Progenitor cell of endocrine pancreas (in vitro differentiated cells): ENCODE data around the gene UBR4. TPM values are rescaled to one million over a fixed set of nuclear protein-coding genes. Genes with fewer than 3 reads are reported as not detected.
A peak's percentile ranks its signal among the peaks of the same experiment; 100 is the strongest.

Experiments
- DNase-seq: peaks from one replicate; pipeline ENCODE4 v3.0.0; 2021; ENCODE audit warnings: low spot score; ENCODE audit not compliant: unreplicated experiment
- H3K27ac Mint-ChIP-seq: 2 replicates; pipeline ENCODE4 v1.8.0; 2021; ENCODE audit warnings: mild to moderate bottlenecking, moderate library complexity, mixed read lengths
- H3K27me3 Mint-ChIP-seq: 2 replicates; pipeline ENCODE4 v1.8.0; 2021; ENCODE audit warnings: mixed read lengths
- H3K36me3 Mint-ChIP-seq: 2 replicates; pipeline ENCODE4 v1.8.0; 2022; ENCODE audit warnings: mixed read lengths; ENCODE audit not compliant: insufficient read depth
- H3K4me1 Mint-ChIP-seq: 2 replicates; pipeline ENCODE4 v1.8.0; 2021; ENCODE audit warnings: low read depth, mixed read lengths
- H3K4me3 Mint-ChIP-seq: 2 replicates; pipeline ENCODE4 v1.8.0; 2021; ENCODE audit warnings: low read depth, mild to moderate bottlenecking, moderate library complexity, mixed read lengths
- H3K9me3 Mint-ChIP-seq: 2 replicates; pipeline ENCODE4 v1.8.0; 2021; ENCODE audit warnings: low read depth, mixed read lengths
- CTCF ChIP-seq: fragments of 200-600 bp; sonication (generic); IDR thresholded peaks from one replicate; pipeline ENCODE4 v1.5.0; 2021; ENCODE audit warnings: antibody characterized with exemption, mild to moderate bottlenecking; ENCODE audit not compliant: unreplicated experiment
- total RNA-seq: library from RNA; stranded (reverse); gene quantifications from 2 replicates; pipeline ENCODE4 v1.2.1, GENCODE V29; 2021

UBR4 gene
- total RNA-seq, 1 donor from 2014 or later = 155 TPM

DNA sequence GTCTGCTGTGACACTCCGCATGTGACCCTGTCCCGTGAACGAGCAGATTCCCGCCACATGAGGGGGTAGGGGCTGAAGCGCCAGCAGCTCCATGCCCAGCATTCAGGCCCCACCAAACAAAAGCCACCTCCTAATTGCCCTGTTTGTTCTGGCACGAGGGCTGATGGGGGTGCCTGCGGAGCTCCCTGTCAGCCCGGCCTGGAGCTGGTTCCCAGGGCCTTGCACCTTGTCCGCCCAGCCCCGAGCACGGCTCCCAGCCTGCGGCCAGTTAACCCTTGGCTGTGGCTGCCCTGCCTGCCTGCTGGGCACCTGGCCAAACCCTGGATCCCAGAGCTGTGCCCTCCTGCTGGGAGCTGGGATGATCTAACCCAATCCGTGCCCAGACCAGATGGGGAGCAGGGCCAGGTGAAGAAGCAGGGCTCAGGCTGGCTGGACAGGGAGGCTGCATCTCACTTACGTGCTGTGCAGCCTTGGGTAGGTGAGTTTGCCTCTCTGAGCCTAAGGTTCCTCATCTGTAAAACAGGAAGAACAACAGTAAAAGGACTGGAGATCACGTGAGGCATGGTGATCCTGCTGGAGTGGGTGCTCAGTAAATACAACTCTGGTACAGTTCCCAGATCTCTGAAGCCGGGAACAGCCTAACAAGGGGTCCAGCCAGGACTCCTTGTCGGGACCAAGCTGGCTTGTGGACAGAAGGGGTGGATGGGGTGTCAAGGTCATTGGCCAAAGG lies 142.7 kb downstream of the UBR4 start:
- Mint-ChIP-seq H3K36me3 (no peaks in the 10 kb centered on the region), H3K27ac (peak overlapping the region; percentile 86)

GRCh38 chr1:19066874-19067181 lies 143.2 kb downstream of the UBR4 start:
- Mint-ChIP-seq H3K4me1 (peaks cover 12% of the 10 kb centered on the region), H3K27me3 (no peaks in the 10 kb centered on the region), H3K9me3 (no peaks in the 10 kb centered on the region), H3K4me3 (no peak overlapping the region), H3K36me3 (no peaks in the 10 kb centered on the region), H3K27ac (peak overlapping the region; percentile 77)
- DNase-seq = no peak
- TF ChIP-seq CTCF = no peak

More for the DNA sequence above, 142.7 kb downstream of the UBR4 start:
- Mint-ChIP-seq H3K9me3 (no peaks in the 10 kb centered on the region), H3K4me3 (no peak overlapping the region), H3K4me1 (peaks cover 12% of the 10 kb centered on the region), H3K27me3 (no peaks in the 10 kb centered on the region)
- TF ChIP-seq CTCF = peak; percentile 21
- peak; percentile 28 for DNase-seq

DNA sequence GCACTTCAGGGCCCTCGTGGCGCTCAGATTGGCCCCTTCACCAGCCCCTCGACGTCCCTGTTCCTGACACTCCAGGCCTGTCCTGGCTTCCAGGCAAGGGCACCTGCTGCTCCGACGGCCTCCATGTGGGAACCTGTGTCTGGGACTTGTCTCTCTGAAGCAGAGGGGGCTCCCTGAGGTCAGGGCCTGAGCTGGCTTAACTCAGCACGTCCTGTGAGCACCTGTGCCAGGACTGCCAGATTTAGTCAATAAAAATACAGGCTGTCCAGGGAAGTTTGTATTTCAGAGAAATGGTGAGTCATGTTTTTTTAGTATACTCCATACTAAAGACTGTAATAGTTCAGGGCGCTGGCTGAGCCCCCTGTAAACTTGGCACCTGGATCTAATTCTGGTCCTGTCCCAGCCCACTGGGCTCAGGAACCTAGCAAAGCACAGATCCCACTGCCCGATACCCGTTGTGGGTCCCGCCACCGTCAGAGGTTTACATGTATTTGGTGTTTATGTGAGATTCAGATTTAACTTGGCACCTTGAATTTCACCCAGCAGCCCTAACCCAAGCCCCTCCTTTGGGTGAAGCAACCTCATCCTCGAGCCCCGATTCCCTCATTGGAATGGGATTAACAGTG lies 143.7 kb downstream of the UBR4 start:
- peaks cover 2% of the 10 kb centered on the region for H3K9me3 Mint-ChIP-seq
- peaks cover 12% of the 10 kb centered on the region for H3K4me1 Mint-ChIP-seq
- H3K27ac Mint-ChIP-seq = peak overlapping the region; percentile 77
- H3K27me3 Mint-ChIP-seq = no peaks in the 10 kb centered on the region
- peaks cover under 1% of the 10 kb centered on the region for H3K36me3 Mint-ChIP-seq
- no peak overlapping the region for H3K4me3 Mint-ChIP-seq
- DNase-seq = no peak
- TF ChIP-seq CTCF = no peak

GRCh38 chr1:19065526-19066247 lies 144.4 kb downstream of the UBR4 start:
- Mint-ChIP-seq H3K4me1 (peaks cover 12% of the 10 kb centered on the region), H3K4me3 (no peak overlapping the region), H3K9me3 (peaks cover 5% of the 10 kb centered on the region), H3K36me3 (peaks cover 1% of the 10 kb centered on the region), H3K27ac (no peak overlapping the region), H3K27me3 (no peaks in the 10 kb centered on the region)
- DNase-seq = no peak
- no peak for TF ChIP-seq CTCF

DNA sequence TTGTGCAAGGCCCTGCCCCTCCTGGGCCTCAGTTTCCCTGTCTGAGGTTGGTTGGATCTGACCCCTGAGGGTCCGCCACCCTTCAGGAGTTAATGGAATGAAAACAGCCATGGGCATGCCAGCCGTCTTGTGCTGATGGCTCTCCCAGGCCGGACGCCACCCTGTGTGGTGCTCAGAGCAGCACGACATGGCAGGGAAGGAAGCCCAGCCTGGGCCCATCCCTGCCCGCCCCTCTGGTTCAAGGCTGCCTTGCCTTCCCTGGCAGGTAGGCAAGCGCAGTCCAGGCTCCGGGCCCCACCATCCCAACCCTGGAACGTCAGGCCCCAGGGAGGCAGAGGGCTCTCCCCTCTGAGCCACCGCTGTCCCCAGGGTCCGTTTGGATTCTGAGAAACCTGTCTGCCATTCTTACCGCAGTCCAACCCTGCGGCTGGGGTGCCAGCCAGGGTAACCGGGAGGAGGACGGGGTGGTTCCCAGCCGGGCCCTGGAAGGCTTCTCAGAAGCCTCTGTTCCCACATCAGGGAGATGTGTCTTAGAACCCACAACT lies 145.1 kb downstream of the UBR4 start:
- Mint-ChIP-seq H3K4me3 (no peak overlapping the region), H3K27me3 (no peaks in the 10 kb centered on the region), H3K27ac (no peak overlapping the region), H3K9me3 (peaks cover 5% of the 10 kb centered on the region), H3K4me1 (peaks cover 8% of the 10 kb centered on the region), H3K36me3 (peaks cover 1% of the 10 kb centered on the region)
- no peak for DNase-seq
- no peak for TF ChIP-seq CTCF
